HL-60 (cell line): ENCODE data around the gene ISG20.

Experiments used
- CTCF ChIP-seq: IDR thresholded peaks from one replicate; pipeline ENCODE4 v1.5.1; 2011; ENCODE audit warnings: low read length, control low read depth, inconsistent platforms; ENCODE audit not compliant: insufficient read depth
- POLR2AphosphoS5 ChIP-seq: IDR thresholded peaks from 2 replicates; pipeline ENCODE4 v1.6.1; 2012; ENCODE audit warnings: low read depth

DNA sequence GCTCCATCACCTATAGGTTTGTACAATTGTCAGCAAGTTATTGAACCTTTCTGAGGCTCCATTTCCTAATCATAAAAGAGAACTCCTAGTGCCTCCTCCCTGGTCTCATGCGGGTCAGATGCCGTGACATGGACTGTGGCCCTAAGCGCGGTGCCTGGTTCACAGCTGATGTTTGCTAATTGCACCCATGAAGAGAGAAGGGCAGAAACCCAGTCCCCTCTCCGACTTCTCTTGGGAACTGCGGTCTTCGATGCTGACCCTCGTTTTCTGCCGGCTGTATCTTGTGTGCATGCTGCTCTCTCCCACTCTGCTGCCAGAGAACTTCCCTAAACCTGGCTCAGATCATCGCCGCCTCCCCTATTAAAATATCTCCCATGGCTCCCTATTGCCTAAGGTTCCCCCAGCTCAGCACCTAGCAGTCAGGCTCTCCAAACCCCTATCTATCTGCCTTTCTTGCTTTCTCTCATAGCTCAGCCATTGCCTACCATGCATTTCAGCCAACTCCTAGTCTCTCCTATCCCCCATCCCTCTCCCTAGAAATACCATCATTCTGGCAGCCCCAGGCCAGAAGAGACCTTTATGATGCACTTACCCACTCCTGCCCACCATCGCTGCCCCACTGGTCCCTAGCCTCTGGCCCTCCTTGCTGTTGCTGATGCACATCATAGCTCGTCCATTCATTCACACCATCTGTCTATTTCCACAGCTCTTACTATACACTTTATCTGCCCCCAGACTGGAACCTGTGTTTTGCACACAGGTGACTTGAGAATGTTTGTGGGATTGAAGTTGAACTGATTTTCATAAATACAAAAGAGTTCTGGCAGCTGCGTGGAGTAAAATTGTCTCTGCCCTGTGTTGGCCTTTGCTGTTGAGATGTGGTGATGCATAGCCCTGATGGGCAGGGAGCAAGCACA lies 6.6 kb downstream of the ISG20 start:
- TF ChIP-seq CTCF (no peak), POLR2AphosphoS5 (no peak)
